ENCODE data around the gene ZNF780B.

- TF ChIP-seq EZH2phosphoT487 (IDR thresholded peaks at IDR 0.05; ENCODE audit: insufficient read depth, low read depth) (no peak), EZH2 (IDR thresholded peaks at IDR 0.05; ENCODE audit: insufficient read depth, poor library complexity, severe bottlenecking) (no peak)
Measured at GRCh38 chr19:40084948-40085347, 28.9 kb upstream of the ZNF780B start.

Measured in GM23248 (cell line).